Measurements from ENCODE around the gene PROZ. TPM values are rescaled to one million over a fixed set of nuclear protein-coding genes. Genes with fewer than 3 reads are reported as not detected.

PROZ gene
- total RNA-seq, 1 donor from 2014 or later, result not detected

- no peaks in the 10 kb centered on the region for H3K36me3 Mint-ChIP-seq
- H3K9me3 Mint-ChIP-seq, result no peaks in the 10 kb centered on the region
- DNase-seq (ENCODE audit: extremely low spot score, unreplicated experiment), result peak; percentile 53
- peaks cover 10% of the 10 kb centered on the region for H3K27me3 Mint-ChIP-seq
- no peak overlapping the region for H3K27ac Mint-ChIP-seq
- no peaks in the 10 kb centered on the region for H3K4me1 Mint-ChIP-seq (ENCODE audit: unreplicated experiment)
- no peak overlapping the region for H3K4me3 Mint-ChIP-seq
- TF ChIP-seq CTCF (conservative IDR thresholded peaks at IDR 0.05), result no peak
Observed at GRCh38 chr13:113112893-113113845, 45.3 kb upstream of the PROZ start.

GRCh38 chr13:113113846-113114271 is 44.6 kb upstream of the PROZ start:
- H3K4me3 Mint-ChIP-seq, result no peak overlapping the region
- TF ChIP-seq CTCF (conservative IDR thresholded peaks at IDR 0.05), result no peak

GRCh38 chr13:113114511-113115362 is 43.7 kb upstream of the PROZ start:
- peaks cover 12% of the 10 kb centered on the region for H3K27me3 Mint-ChIP-seq
- no peak overlapping the region for H3K4me3 Mint-ChIP-seq
- H3K27ac Mint-ChIP-seq, result no peak overlapping the region
- DNase-seq (ENCODE audit: extremely low spot score, unreplicated experiment), result peak; percentile 59
- H3K4me1 Mint-ChIP-seq (ENCODE audit: unreplicated experiment), result no peaks in the 10 kb centered on the region
- TF ChIP-seq CTCF (conservative IDR thresholded peaks at IDR 0.05), result no peak
- H3K36me3 Mint-ChIP-seq, result no peaks in the 10 kb centered on the region
- H3K9me3 Mint-ChIP-seq, result no peaks in the 10 kb centered on the region

More at GRCh38 chr13:113113846-113114271, 44.6 kb upstream of the PROZ start:
- no peak for DNase-seq (ENCODE audit: extremely low spot score, unreplicated experiment)
- Mint-ChIP-seq H3K36me3 (no peaks in the 10 kb centered on the region), H3K9me3 (no peaks in the 10 kb centered on the region), H3K27me3 (peaks cover 10% of the 10 kb centered on the region), H3K4me1 (ENCODE audit: unreplicated experiment) (no peaks in the 10 kb centered on the region), H3K27ac (no peak overlapping the region)

GRCh38 chr13:113115363-113116205 is 42.9 kb upstream of the PROZ start:
- Mint-ChIP-seq H3K9me3 (no peaks in the 10 kb centered on the region), H3K27me3 (peaks cover 19% of the 10 kb centered on the region), H3K4me3 (no peak overlapping the region), H3K4me1 (ENCODE audit: unreplicated experiment) (no peaks in the 10 kb centered on the region), H3K27ac (no peak overlapping the region), H3K36me3 (no peaks in the 10 kb centered on the region)
- peak; percentile 63 for DNase-seq (ENCODE audit: extremely low spot score, unreplicated experiment)
- TF ChIP-seq CTCF (conservative IDR thresholded peaks at IDR 0.05), result no peak
